ENCODE data around the gene CD200R1L. TPM values are rescaled to one million over a fixed set of nuclear protein-coding genes. Genes with fewer than 3 reads are reported as not detected.
"Not testable (repeated sequence)": the region's sequence is repeated elsewhere in the genome, so short reads cannot be mapped to it uniquely, and the experiment has no call there.

Gene CD200R1L
- total and polyA plus RNA-seq, 11 donors: not detected

- ATAC-seq: peak in 3 of 4 donors; percentile 39 to 73 (median 42)
- Histone ChIP-seq H3K4me1 (peaks cover 0 to 32% (median 0%) of the 10 kb centered on the region in 12 donors), H3K36me3 (no peaks in the 10 kb centered on the region), H3K9me3 (peaks cover 0 to 20% (median 10%) of the 10 kb centered on the region in 12 donors), H3K27me3 (no peaks in the 10 kb centered on the region), H3K4me3 (no peak overlapping the region), H3K27ac (peak overlapping the region in 1 of 12 donors; percentile 78)
- 63 to 70% (median 66%) methylated on average over 2 of the region's 2 CpGs for WGBS, 4 donors
- TF ChIP-seq CTCF (IDR thresholded peaks at IDR 0.05): no peak
- no peak for TF ChIP-seq POLR2A (IDR thresholded peaks at IDR 0.05)
- no peak for DNase-seq
- intact Hi-C loops (cut with DNase I): no loop called here
These were observed 11.9 kb upstream of the CD200R1L start for GRCh38 chr3:112858410-112859069.

GRCh38 chr3:112857526-112857925 is 10.9 kb upstream of the CD200R1L start:
- no peak overlapping the region for H3K4me3 ChIP-seq
- peaks cover 0 to 20% (median 10%) of the 10 kb centered on the region in 12 donors for H3K9me3 ChIP-seq
- peak overlapping the region in 1 of 12 donors; percentile 78 for H3K27ac ChIP-seq
- H3K27me3 ChIP-seq: no peaks in the 10 kb centered on the region
- H3K4me1 ChIP-seq: peaks cover 0 to 32% (median 0%) of the 10 kb centered on the region in 12 donors
- no peak for ATAC-seq
- intact Hi-C loops (cut with DNase I): no loop called here
- no peak for TF ChIP-seq POLR2A (IDR thresholded peaks at IDR 0.05)
- TF ChIP-seq CTCF (IDR thresholded peaks at IDR 0.05): no peak
- no peaks in the 10 kb centered on the region for H3K36me3 ChIP-seq
- no peak for DNase-seq

GRCh38 chr3:112856537-112856936 is 9.9 kb upstream of the CD200R1L start:
- intact Hi-C loops (cut with DNase I): no loop called here
- Histone ChIP-seq H3K27ac (no peak overlapping the region), H3K36me3 (no peaks in the 10 kb centered on the region), H3K27me3 (no peaks in the 10 kb centered on the region), H3K9me3 (peaks cover 0 to 24% (median 10%) of the 10 kb centered on the region in 12 donors), H3K4me3 (no peak overlapping the region), H3K4me1 (peaks cover 0 to 32% (median 0%) of the 10 kb centered on the region in 12 donors)
- ATAC-seq (no peak), DNase-seq (no peak)
- TF ChIP-seq CTCF (IDR thresholded peaks at IDR 0.05) (no peak), POLR2A (IDR thresholded peaks at IDR 0.05) (no peak)

- H3K27ac ChIP-seq: no peak overlapping the region
- intact Hi-C loops (cut with DNase I): no loop called here
These were observed 9.2 kb upstream of the CD200R1L start for GRCh38 chr3:112855883-112856282.

GRCh38 chr3:112855074-112855473 is 8.4 kb upstream of the CD200R1L start:
- H3K27me3 ChIP-seq; DNase-seq; H3K4me3 ChIP-seq; H3K36me3 ChIP-seq; intact Hi-C loops (cut with DNase I); H3K27ac ChIP-seq; ATAC-seq: not testable (repeated sequence)
- H3K9me3 ChIP-seq: peaks cover 0 to 37% (median 13%) of the 10 kb centered on the region in 12 donors
- H3K4me1 ChIP-seq: peaks cover 0 to 32% (median 0%) of the 10 kb centered on the region in 12 donors
- 63 to 89% (median 75%) methylated on average over 3 of the region's 3 CpGs for WGBS, 4 donors

More at GRCh38 chr3:112855883-112856282, 9.2 kb upstream of the CD200R1L start:
- H3K4me3 ChIP-seq: no peak overlapping the region
- peaks cover 0 to 29% (median 10%) of the 10 kb centered on the region in 12 donors for H3K9me3 ChIP-seq
- ATAC-seq (no peak), DNase-seq (no peak)
- no peak for TF ChIP-seq POLR2A (IDR thresholded peaks at IDR 0.05)
- no peak for TF ChIP-seq CTCF (IDR thresholded peaks at IDR 0.05)
- H3K27me3 ChIP-seq: no peaks in the 10 kb centered on the region
- peaks cover 0 to 32% (median 0%) of the 10 kb centered on the region in 12 donors for H3K4me1 ChIP-seq
- no peaks in the 10 kb centered on the region for H3K36me3 ChIP-seq

Measured in heart left ventricle (tissue), 16 donors.